IMR-90 (cell line): ENCODE measurements around the gene PSENEN. TPM values are rescaled to one million over a fixed set of nuclear protein-coding genes. Genes with fewer than 3 reads are reported as not detected.

Experiments used
- FOS ChIP-seq: fragments of 150-350 bp; IDR thresholded peaks from 2 replicates; pipeline ENCODE4 v1.6.1; 2016; ENCODE audit warnings: low read depth, low read length
- MAZ ChIP-seq: IDR thresholded peaks from 2 replicates; pipeline ENCODE4 v1.6.1; 2012; ENCODE audit warnings: low read depth, mild to moderate bottlenecking, low read length, improper control_type of control experiment, moderate library complexity, borderline replicate concordance
- polyA plus RNA-seq, 3 experiments: library from polyadenylated mRNA; depleted of rRNA; stranded (reverse); fragments of >200 nt; gene quantifications; 2 replicates each; pipeline ENCODE4 v1.2.3, GENCODE V29; 2012; ENCODE audit warnings: low replicate concordance in 1 of 3
- total RNA-seq: library from RNA; depleted of rRNA; stranded (reverse); fragments of >200 nt; gene quantifications from 2 replicates; pipeline ENCODE4 v1.2.3, GENCODE V29; 2012

Gene PSENEN
- total and polyA plus RNA-seq, 2 of the 4 experiments (the other 2 are of a cell fraction), result 9.0 to 47.0 TPM

DNA sequence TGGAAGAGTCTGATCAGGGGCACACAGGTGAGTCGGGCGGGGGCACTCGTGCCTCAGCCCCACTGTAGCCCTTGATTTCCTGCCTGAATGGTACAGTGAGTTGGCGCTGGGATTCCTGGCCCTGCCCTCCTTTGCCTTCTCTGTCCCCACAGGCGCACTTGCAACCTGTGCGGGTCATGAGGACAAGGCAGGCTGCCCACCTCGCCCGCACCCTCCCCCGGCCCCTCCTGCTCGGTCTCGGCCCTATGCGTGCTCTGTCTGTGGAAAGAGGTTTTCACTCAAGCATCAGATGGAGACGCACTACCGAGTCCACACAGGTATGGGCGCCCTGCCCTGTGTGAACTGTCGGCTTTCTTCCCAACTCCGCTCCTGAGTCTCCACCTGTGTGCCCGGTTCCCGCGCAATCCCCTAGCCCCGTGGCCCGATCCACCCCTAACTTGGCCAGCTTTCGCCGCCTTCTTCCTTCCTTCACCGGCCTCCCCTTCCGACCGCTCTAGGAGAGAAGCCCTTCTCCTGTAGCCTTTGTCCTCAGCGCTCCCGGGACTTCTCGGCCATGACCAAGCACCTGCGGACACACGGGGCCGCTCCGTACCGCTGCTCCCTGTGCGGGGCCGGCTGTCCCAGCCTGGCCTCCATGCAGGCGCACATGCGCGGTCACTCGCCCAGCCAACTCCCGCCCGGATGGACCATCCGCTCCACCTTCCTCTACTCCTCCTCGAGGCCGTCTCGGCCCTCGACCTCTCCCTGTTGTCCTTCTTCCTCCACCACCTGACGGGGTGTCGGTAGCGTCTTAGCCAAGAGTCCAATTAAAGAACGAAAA, 29.3 kb upstream of the PSENEN start (continued):
- TF ChIP-seq FOS (no peak), MAZ (no peak)
